ENCODE data around the gene LAMA3. TPM values are rescaled to one million over a fixed set of nuclear protein-coding genes. Genes with fewer than 3 reads are reported as not detected.

Gene LAMA3
- total and polyA plus RNA-seq, 10 of the 15 experiments (the other 5 are each of a cell fraction or from before 2014, with no cell fraction given) = 0.37 to 6.5 (median 5.4) TPM

- Histone ChIP-seq H3K9me3 (replicated peaks; ENCODE audit: control insufficient read depth, insufficient read depth, low read length) (peaks cover 1% of the 10 kb centered on the region; the same call in 1 of the 3 replicates), H3K9ac (ENCODE audit: control insufficient read depth, insufficient read depth, low read length) (no peak overlapping the region), H3K36me3 (ENCODE audit: control insufficient read depth in 2 of 2, insufficient read depth in 2 of 2, low read length in 1 of 2) (no peaks in the 10 kb centered on the region), H3K27me3 (replicated peaks in 1 of 2; ENCODE audit: control insufficient read depth in 2 of 2, insufficient read depth in 2 of 2, low read length in 1 of 2) (peaks cover 0 to 7% of the 10 kb centered on the region in 2 experiments; a peak in 2 of 4 replicates), H3K79me2 (ENCODE audit: control insufficient read depth, insufficient read depth, low read length) (no peaks in the 10 kb centered on the region), H2AFZ (ENCODE audit: control insufficient read depth, low read depth, low read length) (no peak overlapping the region), H3K4me2 (ENCODE audit: control insufficient read depth, insufficient read depth) (no peak overlapping the region), H3K4me1 (ENCODE audit: control insufficient read depth, insufficient read depth, low read length) (peaks cover 12% of the 10 kb centered on the region), H3K27ac (ENCODE audit: control insufficient read depth, insufficient read depth) (no peak overlapping the region), H3K4me3 (no peak overlapping the region), H4K20me1 (ENCODE audit: control insufficient read depth, insufficient read depth) (no peaks in the 10 kb centered on the region)
- FAIRE-seq = peak; percentile 41
- ChIA-PET CTCF (interaction anchor here (1.0 to 1.1 kb wide), 3 partner anchors 13 to 120 kb away, joined by 3 to 5 read pairs (median 3); no protein-coding TSS in a partner anchor), POLR2A (no interaction called here), SMC1A (ENCODE audit: uncharacterized antibody, unreplicated experiment) (interaction anchor here (0.6 to 2.2 kb wide), 6 partner anchors 11 to 105 kb away, joined by 3 to 7 read pairs (median 4); no protein-coding TSS in a partner anchor), RAD21 (ENCODE audit: unreplicated experiment) (interaction anchor here (0.9 to 1.4 kb wide), 3 partner anchors 25 to 76 kb away, joined by 3 read pairs; no protein-coding TSS in a partner anchor)
- WGBS (ENCODE audit: insufficient coverage, insufficient replicate concordance, low lambda C conversion rate, missing lambda C conversion rate) = 7% methylated on average over 6 of the region's 6 CpGs
- DNase-seq (ENCODE audit: low read depth, low spot score) = no peak
- in situ Hi-C loops (cut with MboI) (no loop called here), intact Hi-C loops (cut with micrococcal nuclease; ENCODE audit: unreplicated experiment) (no loop called here)
- no TSS peak for BruUV-seq (replicated peaks)
- TF ChIP-seq BHLHE40 (IDR thresholded peaks at IDR 0.05; ENCODE audit: borderline replicate concordance in 1 of 2, low read depth in 2 of 2, low read length in 1 of 2) (peak; percentile 63 to 64; a peak in 2 of 4 replicates), JUNB (IDR thresholded peaks at IDR 0.05) (peak; percentile 43; the same call in 1 of the 2 replicates), EP300 (IDR thresholded peaks at IDR 0.05; ENCODE audit: borderline replicate concordance in 1 of 2, control insufficient read depth in 1 of 2, low read depth in 2 of 2, low read length in 2 of 2) (peak in 1 of 2 experiments; percentile 17; a peak in 1 of 4 replicates), MTA2 (IDR thresholded peaks at IDR 0.05; ENCODE audit: low read depth) (peak; percentile 33; the same call in 1 of the 2 replicates), RUNX3 (IDR thresholded peaks at IDR 0.05; ENCODE audit: low read length) (peak; percentile 19; the same call in 1 of the 2 replicates), RAD51 (IDR thresholded peaks at IDR 0.05) (peak; percentile 56), RELB (IDR thresholded peaks at IDR 0.05; ENCODE audit: low read depth) (0 out of 2 replicates have a peak, but pooled peaks have one; percentile 55), SKIL (IDR thresholded peaks at IDR 0.05; ENCODE audit: low read depth, poor library complexity, severe bottlenecking) (peak; percentile 35), EED (IDR thresholded peaks at IDR 0.05; ENCODE audit: low read depth) (no peak), KLF5 (IDR thresholded peaks at IDR 0.05; ENCODE audit: partially characterized antibody) (no peak), NBN (IDR thresholded peaks at IDR 0.05) (0 out of 2 replicates have a peak, but pooled peaks have one; percentile 29), SIN3A (IDR thresholded peaks at IDR 0.05; ENCODE audit: low read depth, low read length) (no peak), IKZF2 (IDR thresholded peaks at IDR 0.05) (peak in 1 of 2 experiments; percentile 22; a peak in 1 of 4 replicates), ZNF687 (IDR thresholded peaks at IDR 0.05) (peak; percentile 34; the same call in 1 of the 2 replicates), POLR2A (IDR thresholded peaks at IDR 0.05; ENCODE audit: low read depth, low read length) (no peak)
- ATAC-seq = peak; percentile 74
Measured at GRCh38 chr18:23735021-23735464, 45.8 kb downstream of the LAMA3 start.

Measured in GM12878 (cell line).